GOT3 (cell line): ENCODE measurements around the gene VWC2.

Experiments
- DNase-seq: peaks from one replicate; lab custom pipeline; 2025; ENCODE audit warnings: mixed read lengths; lab: John Stamatoyannopoulos, UW

VWC2 gene

GRCh38 chr7:49783446-49783845 is 10.0 kb downstream of the VWC2 start:
- no peak for DNase-seq

- no peak for DNase-seq
Observed at GRCh38 chr7:49787980-49788379, 14.5 kb downstream of the VWC2 start.

GRCh38 chr7:49788455-49789059 is 15.1 kb downstream of the VWC2 start:
- no peak for DNase-seq

GRCh38 chr7:49789736-49790135 is 16.3 kb downstream of the VWC2 start:
- no peak for DNase-seq

- DNase-seq: no peak
Observed at GRCh38 chr7:49790209-49790608, 16.8 kb downstream of the VWC2 start.

- no peak for DNase-seq
Observed at GRCh38 chr7:49791088-49791741, 17.8 kb downstream of the VWC2 start.

GRCh38 chr7:49797987-49798660 is 24.7 kb downstream of the VWC2 start:
- no peak for DNase-seq

- DNase-seq: no peak
Observed at GRCh38 chr7:49800031-49800430, 26.6 kb downstream of the VWC2 start.

GRCh38 chr7:49802600-49802999 is 29.2 kb downstream of the VWC2 start:
- no peak for DNase-seq

- no peak for DNase-seq
Observed at GRCh38 chr7:49803812-49804211, 30.4 kb downstream of the VWC2 start.

GRCh38 chr7:49805371-49806007 is 32.1 kb downstream of the VWC2 start:
- no peak for DNase-seq

GRCh38 chr7:49812534-49812933 is 39.1 kb downstream of the VWC2 start:
- no peak for DNase-seq

GRCh38 chr7:49817279-49817678 is 43.8 kb downstream of the VWC2 start:
- no peak for DNase-seq

GRCh38 chr7:49821181-49821580 is 47.7 kb downstream of the VWC2 start:
- no peak for DNase-seq

- DNase-seq: no peak
Observed at GRCh38 chr7:49822856-49823255, 49.4 kb downstream of the VWC2 start.

- DNase-seq: no peak
Observed at GRCh38 chr7:49823566-49823965, 50.1 kb downstream of the VWC2 start.

GRCh38 chr7:49839863-49840645 is 66.6 kb downstream of the VWC2 start:
- no peak for DNase-seq

GRCh38 chr7:49840751-49841405 is 67.4 kb downstream of the VWC2 start:
- no peak for DNase-seq

- DNase-seq: no peak
Observed at GRCh38 chr7:49845626-49846025, 72.2 kb downstream of the VWC2 start.

- DNase-seq: no peak
Observed at GRCh38 chr7:49848211-49848841, 74.9 kb downstream of the VWC2 start.
